Activated CD4-positive, alpha-beta T cell treated with anti-CD3 and anti-CD28 coated beads for 48 hours (primary cell): Measurements from ENCODE around the gene MEGF9.
"Not testable (repeated sequence)": the region's sequence is repeated elsewhere in the genome, so short reads cannot be mapped to it uniquely, and the experiment has no call there.

Experiments
- DNase-seq: peaks from one replicate; pipeline ENCODE4 v3.0.0-alpha.2; 2020

MEGF9 gene

GRCh38 chr9:120714088-120714845 is at the start of gene MEGF9:
Gene MEGF9, minus strand, starts transcription at chr9:120714470. Its CDS starts 112 bp downstream, at chr9:120714358.
- DNase-seq = peak; percentile 98

- no peak for DNase-seq
These were observed 46.7 kb upstream of the MEGF9 start for GRCh38 chr9:120761006-120761405.

- DNase-seq = no peak
These were observed 45.6 kb upstream of the MEGF9 start for GRCh38 chr9:120759755-120760400.

- DNase-seq = no peak
These were observed 44.3 kb upstream of the MEGF9 start for GRCh38 chr9:120758544-120758943.

GRCh38 chr9:120757026-120757913 is 43.0 kb upstream of the MEGF9 start:
- DNase-seq = no peak

GRCh38 chr9:120756531-120756930 is 42.3 kb upstream of the MEGF9 start:
- DNase-seq = no peak

- peak; percentile 72 for DNase-seq
These were observed 41.7 kb upstream of the MEGF9 start for GRCh38 chr9:120755810-120756434.

- no peak for DNase-seq
These were observed 40.8 kb upstream of the MEGF9 start for GRCh38 chr9:120755044-120755443.

- DNase-seq = no peak
These were observed 36.2 kb upstream of the MEGF9 start for GRCh38 chr9:120750421-120750820.

GRCh38 chr9:120746366-120746765 is 32.1 kb upstream of the MEGF9 start:
- DNase-seq = not testable (repeated sequence)

- no peak for DNase-seq
These were observed 31.0 kb upstream of the MEGF9 start for GRCh38 chr9:120745278-120745677.

- no peak for DNase-seq
These were observed 28.7 kb upstream of the MEGF9 start for GRCh38 chr9:120742951-120743416.

GRCh38 chr9:120741701-120742100 is 27.4 kb upstream of the MEGF9 start:
- no peak for DNase-seq

GRCh38 chr9:120741191-120741590 is 26.9 kb upstream of the MEGF9 start:
- DNase-seq = no peak

- no peak for DNase-seq
These were observed 25.9 kb upstream of the MEGF9 start for GRCh38 chr9:120740132-120740531.

GRCh38 chr9:120737416-120738165 is 23.3 kb upstream of the MEGF9 start:
- no peak for DNase-seq

GRCh38 chr9:120736881-120737280 is 22.6 kb upstream of the MEGF9 start:
- DNase-seq = no peak

GRCh38 chr9:120735415-120736126 is 21.3 kb upstream of the MEGF9 start:
- no peak for DNase-seq

GRCh38 chr9:120734607-120735410 is 20.5 kb upstream of the MEGF9 start:
- no peak for DNase-seq

GRCh38 chr9:120733190-120733589 is 18.9 kb upstream of the MEGF9 start:
- DNase-seq = no peak
